Mesothelial cell of epicardium (in vitro differentiated cells): ENCODE measurements around the gene ODR4. TPM values are rescaled to one million over a fixed set of nuclear protein-coding genes. Genes with fewer than 3 reads are reported as not detected.

ENCODE experiments used
- DNase-seq, 2 experiments: peaks; one replicate each; pipeline ENCODE4 v3.0.0; 2021; ENCODE audit warnings: low spot score in 2 of 2; ENCODE audit not compliant: unreplicated experiment in 2 of 2
- H3K27ac Mint-ChIP-seq: 2 replicates; pipeline ENCODE4 v1.8.0; 2021; ENCODE audit warnings: mixed read lengths
- H3K27me3 Mint-ChIP-seq: 2 replicates; pipeline ENCODE4 v1.8.0; 2021; ENCODE audit warnings: low read depth, mixed read lengths
- H3K36me3 Mint-ChIP-seq: 2 replicates; pipeline ENCODE4 v1.8.0; 2021; ENCODE audit warnings: mixed read lengths
- H3K4me1 Mint-ChIP-seq: 2 replicates; pipeline ENCODE4 v1.8.0; 2021; ENCODE audit warnings: mixed read lengths
- H3K4me3 Mint-ChIP-seq: 2 replicates; pipeline ENCODE4 v1.8.0; 2021; ENCODE audit warnings: mild to moderate bottlenecking, moderate library complexity, mixed read lengths
- H3K9me3 Mint-ChIP-seq: 2 replicates; pipeline ENCODE4 v1.8.0; 2021; ENCODE audit warnings: mixed read lengths
- total RNA-seq: library from RNA; stranded (reverse); gene quantifications from 3 replicates; pipeline ENCODE4 v1.2.1, GENCODE V29; 2021
- TF ChIP-seq, protein P1 (sequence below): fragments of 200-600 bp; sonication (generic); IDR thresholded peaks from one replicate; pipeline ENCODE4 v1.5.0; 2021; ENCODE audit warnings: antibody characterized with exemption; ENCODE audit not compliant: unreplicated experiment

The ODR4 gene
- total RNA-seq = 22.6 to 28.4 TPM (median 27.4 TPM) in 3 replicates

DNA sequence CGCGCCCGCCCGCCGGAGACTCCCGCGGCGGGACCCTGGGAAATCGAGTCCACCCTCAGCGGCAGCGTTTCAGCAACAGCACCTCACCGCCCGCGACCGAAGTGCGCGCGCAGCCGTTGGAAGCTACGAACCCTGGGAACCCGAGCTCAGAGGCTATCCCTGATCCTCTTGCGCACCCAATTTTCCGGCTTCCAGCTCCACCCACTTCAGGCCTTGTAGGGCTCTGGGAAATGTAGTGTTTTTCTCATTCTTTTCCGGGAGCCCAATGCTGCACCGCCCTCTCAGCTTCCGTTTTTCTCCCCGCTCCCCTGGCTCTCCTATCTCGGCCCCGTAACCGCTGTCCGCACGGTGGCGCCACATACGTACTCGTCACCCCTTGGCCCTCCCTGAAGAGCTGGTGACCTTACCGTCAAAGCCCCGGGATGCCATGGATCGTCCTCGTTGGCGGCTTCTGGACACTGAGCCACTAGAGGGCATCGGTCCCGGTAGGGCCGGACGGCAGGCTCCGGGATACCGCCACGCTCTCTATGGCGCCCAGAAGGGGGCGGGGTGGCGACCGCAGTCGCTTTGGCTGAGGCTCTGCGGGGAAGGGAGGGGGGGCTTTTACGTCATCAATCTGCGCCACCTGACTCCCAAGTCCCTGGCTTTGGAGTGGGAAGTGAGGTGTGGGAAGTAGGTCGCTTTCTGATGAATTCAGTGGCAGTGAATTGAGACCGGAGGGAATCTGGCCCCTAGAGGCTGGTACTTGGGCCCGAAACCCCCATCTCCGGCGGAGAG lies at the start of gene ODR4, which contains the start of gene TPR:
Gene ODR4, plus strand, starts transcription at position 687 of the 777 bp plus-strand sequence. CDS start 3,948 bp downstream, outside the sequence.
Gene TPR, minus strand, starts transcription at position 102 of the 777 bp plus-strand sequence. CDS start 225 bp downstream, outside the sequence.
- peaks cover 24% of the 10 kb centered on the region for H3K36me3 Mint-ChIP-seq
- no peaks in the 10 kb centered on the region for H3K9me3 Mint-ChIP-seq
- TF ChIP-seq, protein P1, sequence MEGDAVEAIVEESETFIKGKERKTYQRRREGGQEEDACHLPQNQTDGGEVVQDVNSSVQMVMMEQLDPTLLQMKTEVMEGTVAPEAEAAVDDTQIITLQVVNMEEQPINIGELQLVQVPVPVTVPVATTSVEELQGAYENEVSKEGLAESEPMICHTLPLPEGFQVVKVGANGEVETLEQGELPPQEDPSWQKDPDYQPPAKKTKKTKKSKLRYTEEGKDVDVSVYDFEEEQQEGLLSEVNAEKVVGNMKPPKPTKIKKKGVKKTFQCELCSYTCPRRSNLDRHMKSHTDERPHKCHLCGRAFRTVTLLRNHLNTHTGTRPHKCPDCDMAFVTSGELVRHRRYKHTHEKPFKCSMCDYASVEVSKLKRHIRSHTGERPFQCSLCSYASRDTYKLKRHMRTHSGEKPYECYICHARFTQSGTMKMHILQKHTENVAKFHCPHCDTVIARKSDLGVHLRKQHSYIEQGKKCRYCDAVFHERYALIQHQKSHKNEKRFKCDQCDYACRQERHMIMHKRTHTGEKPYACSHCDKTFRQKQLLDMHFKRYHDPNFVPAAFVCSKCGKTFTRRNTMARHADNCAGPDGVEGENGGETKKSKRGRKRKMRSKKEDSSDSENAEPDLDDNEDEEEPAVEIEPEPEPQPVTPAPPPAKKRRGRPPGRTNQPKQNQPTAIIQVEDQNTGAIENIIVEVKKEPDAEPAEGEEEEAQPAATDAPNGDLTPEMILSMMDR = peak; percentile 85
- H3K4me3 Mint-ChIP-seq = peak within 1 kb of the TSS; percentile 96
- H3K27me3 Mint-ChIP-seq = no peaks in the 10 kb centered on the region
- H3K27ac Mint-ChIP-seq = peak within 1 kb of the TSS; percentile 100
- H3K4me1 Mint-ChIP-seq = peaks cover 20% of the 10 kb centered on the region
- peak; percentile 94 to 95 for DNase-seq

DNA sequence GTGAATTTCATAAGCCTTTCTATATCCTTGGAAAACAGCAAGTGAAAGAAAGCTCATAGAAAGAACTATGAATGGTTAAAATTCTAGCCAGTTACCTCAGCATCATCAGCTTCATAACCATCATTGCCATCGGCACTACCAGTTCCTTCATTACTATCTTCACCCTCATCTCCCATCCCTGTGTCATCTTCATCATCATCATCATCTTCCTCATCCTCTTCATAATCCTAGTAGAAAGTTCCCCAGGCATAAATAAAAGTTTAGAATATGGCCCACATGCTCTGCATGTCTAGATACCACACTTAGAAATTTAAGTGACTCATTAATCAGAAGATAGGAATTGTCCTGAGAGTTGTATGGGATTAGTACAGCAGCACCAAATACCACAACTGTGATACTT lies 49.6 kb upstream of the ODR4 start:
- H3K36me3 Mint-ChIP-seq = peaks cover 37% of the 10 kb centered on the region
- H3K27me3 Mint-ChIP-seq = no peaks in the 10 kb centered on the region
- TF ChIP-seq, protein P1 = no peak
- H3K4me1 Mint-ChIP-seq = no peaks in the 10 kb centered on the region
- DNase-seq = no peak
- H3K27ac Mint-ChIP-seq = no peak overlapping the region
- H3K4me3 Mint-ChIP-seq = no peak overlapping the region
- H3K9me3 Mint-ChIP-seq = no peaks in the 10 kb centered on the region

DNA sequence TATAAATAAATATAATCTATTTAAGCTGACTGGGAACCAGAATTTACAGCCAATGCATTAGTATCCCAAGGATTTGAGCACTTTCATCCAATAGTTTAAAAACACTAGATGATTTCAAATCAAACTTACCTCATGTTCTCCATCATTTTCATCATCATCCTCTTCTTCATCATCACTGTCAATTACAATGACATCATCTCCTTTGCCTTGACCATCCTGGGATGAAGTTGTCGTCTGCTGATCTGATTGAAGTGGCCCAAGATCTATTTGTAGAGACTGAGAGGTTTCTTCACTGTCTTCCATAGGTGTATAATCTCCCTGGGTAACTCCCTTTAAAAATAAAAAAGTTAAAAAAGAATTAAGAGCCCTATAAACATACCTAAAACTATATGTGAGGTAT lies 48.3 kb upstream of the ODR4 start:
- Mint-ChIP-seq H3K36me3 (peaks cover 29% of the 10 kb centered on the region), H3K4me1 (no peaks in the 10 kb centered on the region), H3K9me3 (no peaks in the 10 kb centered on the region), H3K27ac (no peak overlapping the region), H3K27me3 (no peaks in the 10 kb centered on the region), H3K4me3 (no peak overlapping the region)
- TF ChIP-seq, protein P1 = no peak
- DNase-seq = no peak

DNA sequence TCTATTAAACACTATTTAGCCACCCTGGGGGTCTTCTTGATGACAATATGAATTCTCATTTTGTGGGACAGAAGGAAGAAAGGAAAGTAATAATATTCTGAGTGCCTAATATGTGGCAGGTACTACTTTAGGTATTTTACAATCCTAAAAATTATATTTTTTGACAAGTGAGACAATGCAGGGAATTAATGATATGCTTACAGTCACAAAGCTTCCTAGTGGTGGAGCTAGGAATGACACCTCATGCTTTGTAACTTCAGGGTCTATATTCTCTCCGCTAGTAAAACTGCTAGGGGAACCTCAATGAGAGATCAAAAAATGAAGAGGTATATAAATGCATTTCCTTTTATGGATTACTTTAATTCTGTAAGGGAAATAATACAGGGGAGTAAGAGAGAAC lies 44.9 kb upstream of the ODR4 start:
- TF ChIP-seq, protein P1 = peak; percentile 60
- no peak overlapping the region for H3K27ac Mint-ChIP-seq
- H3K9me3 Mint-ChIP-seq = no peaks in the 10 kb centered on the region
- no peak overlapping the region for H3K4me3 Mint-ChIP-seq
- no peaks in the 10 kb centered on the region for H3K27me3 Mint-ChIP-seq
- DNase-seq = no peak
- peaks cover 27% of the 10 kb centered on the region for H3K36me3 Mint-ChIP-seq
- no peaks in the 10 kb centered on the region for H3K4me1 Mint-ChIP-seq

DNA sequence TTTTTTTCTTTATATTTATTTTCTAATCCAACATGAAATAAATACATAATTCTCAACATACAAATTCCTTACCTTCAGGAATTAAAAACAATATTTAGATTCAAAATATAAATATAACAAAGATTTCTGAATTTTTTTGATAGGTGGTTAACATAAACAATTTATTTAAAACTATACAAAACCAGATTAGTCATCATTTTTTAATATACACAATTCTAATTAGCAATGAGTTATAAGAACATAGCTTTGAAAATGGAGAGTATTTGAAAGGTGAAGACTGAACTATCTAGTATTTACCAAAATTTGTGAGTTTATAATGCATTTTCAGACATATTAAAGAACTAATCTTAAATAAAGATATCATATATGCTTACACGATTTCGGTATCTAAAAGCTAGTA lies 38.1 kb upstream of the ODR4 start:
- Mint-ChIP-seq H3K27me3 (no peaks in the 10 kb centered on the region), H3K36me3 (peaks cover 39% of the 10 kb centered on the region), H3K27ac (no peak overlapping the region), H3K4me3 (no peak overlapping the region), H3K9me3 (no peaks in the 10 kb centered on the region), H3K4me1 (no peaks in the 10 kb centered on the region)
- TF ChIP-seq, protein P1 = no peak
- DNase-seq = no peak
